ENCODE results near the gene GNAI3.

The GNAI3 gene

DNA sequence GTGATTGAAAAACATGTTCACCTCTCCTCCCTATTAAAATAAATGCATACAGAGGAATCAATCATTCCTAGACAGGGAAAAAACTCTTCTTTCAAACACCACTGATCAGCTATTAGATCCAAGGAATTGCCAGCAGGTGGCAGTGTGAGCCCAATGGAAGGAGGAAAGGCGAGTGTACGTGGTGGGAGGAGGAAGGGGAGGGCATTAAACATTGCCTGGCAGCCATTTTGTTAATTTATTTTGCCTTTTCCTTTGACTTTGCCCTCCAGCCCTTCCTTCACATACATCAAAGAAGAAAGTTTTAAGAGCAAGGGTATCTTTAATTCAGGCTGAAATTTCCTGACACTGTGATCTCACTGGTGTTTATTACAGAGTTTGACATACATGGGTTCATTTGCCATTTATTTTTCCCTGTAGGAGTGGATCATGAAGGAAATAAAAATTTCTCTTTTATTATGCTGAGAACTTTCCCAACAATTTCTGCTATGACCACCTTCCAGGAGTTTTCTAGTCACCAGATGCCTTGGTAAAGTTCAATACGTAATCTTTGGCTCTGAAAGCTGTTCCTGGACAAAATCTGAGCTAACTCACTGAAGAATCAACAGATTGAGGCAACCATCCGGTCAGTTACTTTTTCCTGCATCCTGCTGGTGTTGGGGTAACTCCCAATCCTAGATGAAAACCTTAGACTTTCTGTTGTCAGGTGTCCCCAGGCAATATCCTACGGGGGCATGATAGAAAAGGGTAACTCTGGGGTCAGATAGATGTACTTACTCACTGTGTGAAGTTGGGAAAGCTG is 1.9 kb upstream of the GNAI3 start:
- DNase-seq = peak; percentile 9

DNA sequence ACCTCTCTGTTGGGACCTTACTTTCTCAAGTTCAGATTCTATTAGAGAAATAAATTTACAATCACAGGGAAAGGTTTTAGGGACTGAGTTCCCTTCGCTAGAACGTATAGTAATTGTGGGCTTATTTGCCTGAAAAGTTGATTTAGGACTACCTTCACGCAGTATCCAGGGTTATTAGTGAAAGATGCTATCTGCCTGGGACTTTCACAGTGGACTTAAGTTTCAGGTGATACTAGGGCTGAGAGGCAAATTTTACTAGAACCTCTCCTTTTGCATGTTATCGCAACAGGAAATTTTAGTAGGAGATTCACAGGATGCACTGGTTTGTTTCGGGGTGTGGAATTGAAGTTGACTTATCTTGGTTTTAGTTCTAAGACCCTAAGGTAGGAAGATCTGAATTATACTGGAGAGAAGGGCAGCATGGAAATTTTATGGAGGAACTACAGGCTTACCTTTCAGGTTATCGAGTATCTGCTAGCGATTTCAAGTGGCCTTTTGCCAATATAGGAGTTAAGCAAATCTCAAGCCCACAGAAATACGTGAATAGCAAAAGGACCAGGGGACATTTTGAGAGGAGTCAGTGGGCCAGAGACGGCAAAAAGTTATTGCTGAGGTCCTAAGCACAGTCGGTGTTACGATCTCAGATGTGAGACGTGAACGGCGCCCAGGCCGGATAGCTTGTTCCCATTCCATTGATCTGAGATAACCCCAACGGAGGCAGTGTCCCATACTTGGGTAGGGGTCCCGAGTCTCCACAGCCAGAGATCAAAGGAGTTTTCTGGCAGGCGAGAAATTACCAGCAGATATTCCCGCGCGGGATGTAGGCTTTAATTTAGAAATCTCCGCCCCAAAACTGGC is 723 bp upstream of the GNAI3 start:
- DNase-seq = no peak

DNA sequence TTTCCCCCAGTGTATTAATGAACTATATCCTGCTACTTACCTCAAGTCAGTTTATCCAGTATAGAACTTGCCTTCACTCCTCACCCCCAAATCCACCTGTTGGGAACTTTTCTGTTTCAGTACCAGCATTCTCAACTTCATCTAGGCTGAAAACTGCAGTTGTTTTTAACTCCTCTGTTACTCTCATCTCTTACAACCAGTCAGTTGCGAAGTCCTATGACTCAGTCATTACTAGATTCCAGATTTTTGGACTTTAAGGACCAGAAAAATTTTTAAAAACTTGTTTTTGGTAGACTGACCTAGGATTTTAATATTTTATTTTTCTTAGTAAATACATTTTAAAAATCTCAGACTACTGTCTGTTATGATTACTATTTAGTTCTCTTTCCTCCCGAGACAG is 8.1 kb downstream of the GNAI3 start:
- no peak for DNase-seq

DNA sequence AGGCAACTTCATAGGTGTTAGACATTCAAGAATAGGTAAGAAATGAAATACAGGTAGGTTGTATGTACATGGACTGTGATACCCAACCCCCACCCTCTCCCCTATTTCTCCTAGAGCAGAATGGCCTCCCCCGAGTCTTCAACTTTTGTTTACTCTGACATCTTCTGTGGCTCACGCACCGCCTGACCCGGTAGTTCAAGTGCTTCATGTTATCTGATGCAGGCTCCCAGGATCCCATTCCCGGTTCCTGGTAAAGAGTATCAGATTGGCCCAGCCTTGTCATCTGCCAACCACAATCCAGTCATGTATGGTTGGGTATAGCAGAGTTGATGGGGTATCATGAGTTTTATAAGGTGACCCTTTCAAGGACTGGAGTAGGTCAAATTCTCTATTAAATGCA is 9.1 kb downstream of the GNAI3 start:
- DNase-seq = no peak

DNA sequence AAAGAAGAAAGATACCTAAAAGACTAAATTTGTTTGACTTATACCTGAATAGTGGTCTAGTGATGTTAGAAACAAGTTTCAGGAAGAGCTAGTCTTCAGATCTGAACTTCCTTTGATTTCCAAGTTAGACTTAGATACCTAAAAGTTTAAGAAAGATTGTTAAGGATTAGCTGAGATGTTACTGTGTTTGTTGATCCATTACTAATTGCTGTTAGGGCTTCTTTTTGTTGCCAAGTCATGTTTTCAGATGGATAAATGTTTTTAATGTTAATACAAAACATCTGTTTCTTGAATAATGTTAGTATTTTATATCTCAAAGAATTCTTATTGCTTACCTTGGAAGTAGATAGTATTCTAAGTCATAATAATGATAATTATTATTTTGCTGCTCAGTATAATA is 11.6 kb downstream of the GNAI3 start:
- no peak for DNase-seq

DNA sequence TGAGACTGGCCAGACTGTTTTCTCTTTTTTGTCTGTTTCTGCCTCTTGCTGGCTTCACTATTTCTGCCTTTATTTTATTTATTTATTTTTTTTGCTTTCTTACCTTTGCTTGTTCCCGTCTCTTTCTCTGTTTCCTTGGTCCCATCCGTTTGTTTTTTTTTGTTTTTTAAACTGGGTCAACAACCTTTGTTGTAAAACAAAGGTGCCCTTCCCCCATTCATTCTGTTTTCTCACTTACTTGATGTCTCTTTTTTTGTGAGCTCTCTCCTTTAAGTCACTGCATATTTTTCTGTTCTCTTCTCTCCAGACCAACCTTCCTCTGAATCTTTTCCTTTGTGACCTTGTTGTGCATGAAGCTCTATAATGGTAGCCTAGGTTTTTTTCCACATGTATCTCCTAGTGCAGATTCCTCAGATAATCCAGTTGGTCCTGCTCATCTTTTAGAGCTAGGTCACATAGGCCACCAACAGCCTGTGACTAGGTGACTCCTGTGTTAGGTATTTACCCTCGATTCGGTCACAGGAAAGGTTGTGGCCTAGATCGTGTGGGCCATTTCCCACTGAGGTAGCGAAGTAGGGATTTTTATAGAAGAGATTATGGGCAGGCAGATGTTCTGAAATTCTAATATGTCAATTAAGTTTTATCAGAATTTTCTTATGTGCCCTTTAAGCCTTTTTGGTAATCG is 15.9 kb downstream of the GNAI3 start:
- DNase-seq = no peak

DNA sequence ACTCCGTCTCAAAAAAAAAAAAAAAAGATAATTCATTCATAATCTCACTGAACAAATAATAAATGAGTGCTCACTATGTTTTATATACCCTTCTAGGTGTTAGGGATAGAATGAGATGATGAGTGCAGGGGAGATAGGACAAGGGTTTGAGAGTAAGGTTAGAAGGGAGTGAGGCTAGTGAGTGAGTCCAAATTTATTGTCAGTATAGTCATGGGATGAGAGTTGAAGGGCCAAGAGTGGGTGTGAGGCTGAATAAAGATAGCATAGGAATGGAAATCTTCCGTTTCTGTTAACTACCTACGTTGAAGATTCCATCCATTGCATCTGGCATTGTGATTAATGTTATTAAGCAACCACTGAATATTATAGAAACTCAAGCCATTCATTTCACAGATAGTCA is 16.8 kb downstream of the GNAI3 start:
- no peak for DNase-seq

DNA sequence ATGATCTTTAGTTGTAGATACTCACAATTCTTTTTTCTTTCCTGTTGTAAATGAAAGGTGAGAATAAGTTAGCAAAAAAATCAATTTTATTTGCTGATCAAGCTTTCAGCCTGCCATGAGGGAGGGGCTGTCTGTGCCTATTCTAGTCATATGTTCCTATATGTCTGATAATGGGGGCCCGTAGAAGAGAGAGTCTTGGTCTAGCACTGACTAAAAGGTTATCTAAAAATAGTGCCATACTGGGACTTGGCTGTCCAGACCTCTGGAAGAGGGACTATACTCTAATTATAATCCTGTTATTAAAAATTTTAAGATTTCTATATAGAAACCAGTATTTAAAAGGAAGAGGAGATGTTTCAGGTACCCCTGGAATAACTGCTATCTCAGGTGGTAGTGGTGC is 18.6 kb downstream of the GNAI3 start:
- DNase-seq = no peak

DNA sequence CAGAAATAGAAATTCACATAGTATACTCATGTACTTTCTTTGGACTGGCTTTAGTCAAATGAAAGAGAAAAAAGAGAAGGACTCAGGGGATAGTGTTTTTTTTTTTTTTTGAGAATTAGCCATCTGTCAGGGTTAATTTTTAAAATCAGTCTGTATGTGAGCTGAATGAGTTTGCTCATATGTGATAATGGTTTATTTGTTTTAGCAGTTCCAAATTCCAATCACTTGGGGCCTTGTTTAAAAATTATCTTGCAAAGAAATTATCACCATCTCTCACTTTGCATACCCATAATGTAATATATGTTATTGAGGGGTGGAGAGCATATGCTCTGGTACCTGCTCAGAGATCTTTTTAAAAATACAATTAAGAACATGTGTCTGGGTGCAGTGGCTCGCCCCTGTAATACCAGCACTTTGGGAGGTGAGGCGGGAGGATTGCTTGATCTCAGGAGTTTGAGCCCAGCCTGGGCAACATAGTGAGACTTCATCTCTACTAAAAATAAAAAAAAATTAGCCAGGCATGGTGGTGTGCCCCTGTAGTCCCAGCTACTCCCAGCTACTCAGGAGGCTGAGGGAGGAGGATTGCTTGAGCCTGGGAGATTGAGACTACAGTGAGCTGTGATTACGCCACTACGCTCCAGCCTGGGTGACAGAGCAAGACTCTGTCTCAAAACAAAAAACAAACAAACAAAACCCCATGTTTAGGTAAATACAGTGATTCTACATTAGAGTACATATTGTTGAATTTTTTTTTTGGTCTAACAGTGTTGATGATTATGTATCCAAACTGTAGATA is 19.7 kb downstream of the GNAI3 start:
- no peak for DNase-seq

DNA sequence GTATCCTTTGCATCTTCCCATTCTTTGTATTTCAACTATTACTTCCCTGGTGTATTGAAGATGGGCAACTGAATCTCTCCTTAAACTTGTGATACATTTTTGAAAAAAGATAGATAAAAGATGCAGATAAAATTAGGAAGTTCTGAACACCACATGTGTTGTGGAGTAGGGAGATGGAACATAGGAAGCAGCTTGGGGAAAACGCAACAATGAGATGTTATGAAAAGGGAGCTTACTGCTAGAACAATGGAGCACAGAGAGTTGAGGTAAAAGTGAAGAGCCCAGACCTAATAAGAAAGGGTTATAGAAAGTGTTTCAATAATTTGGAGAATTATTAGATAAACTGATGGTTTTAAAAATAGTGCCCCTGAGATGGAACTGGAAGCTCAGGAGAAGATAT is 20.9 kb downstream of the GNAI3 start:
- no peak for DNase-seq

DNA sequence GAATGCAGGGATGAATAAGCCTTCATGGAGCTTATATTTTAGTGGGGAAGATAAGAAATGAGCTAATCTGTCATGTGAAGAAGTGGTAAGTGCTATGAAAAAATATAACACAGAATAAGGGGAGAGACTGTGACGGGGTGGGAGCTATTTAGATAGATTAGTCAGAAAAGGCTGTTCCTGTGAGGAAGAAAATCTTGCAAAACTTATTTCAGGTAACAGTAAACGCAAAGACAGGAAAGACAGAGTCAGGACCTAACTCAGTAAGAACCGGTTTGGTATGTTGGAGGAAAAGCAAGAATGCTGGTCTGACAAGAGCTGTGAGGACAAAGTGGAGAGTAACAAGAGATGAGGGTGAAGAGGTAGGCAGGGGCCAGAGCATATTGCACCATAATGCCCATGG is 22.0 kb downstream of the GNAI3 start:
- DNase-seq = no peak

DNA sequence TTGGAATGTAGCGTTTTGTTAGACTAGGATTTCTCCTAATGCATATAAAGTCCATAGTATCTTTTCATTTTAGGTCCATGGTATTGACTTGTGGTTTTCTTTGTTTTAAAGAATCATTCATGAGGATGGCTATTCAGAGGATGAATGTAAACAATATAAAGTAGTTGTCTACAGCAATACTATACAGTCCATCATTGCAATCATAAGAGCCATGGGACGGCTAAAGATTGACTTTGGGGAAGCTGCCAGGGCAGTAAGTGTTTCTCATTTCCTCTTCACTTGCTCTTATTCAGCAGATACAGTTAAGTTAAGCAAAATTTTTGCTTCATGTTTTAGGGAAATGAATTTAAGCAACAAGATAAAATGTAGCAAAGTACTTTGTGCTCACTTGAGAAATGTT is 25.4 kb downstream of the GNAI3 start:
- DNase-seq = no peak

DNA sequence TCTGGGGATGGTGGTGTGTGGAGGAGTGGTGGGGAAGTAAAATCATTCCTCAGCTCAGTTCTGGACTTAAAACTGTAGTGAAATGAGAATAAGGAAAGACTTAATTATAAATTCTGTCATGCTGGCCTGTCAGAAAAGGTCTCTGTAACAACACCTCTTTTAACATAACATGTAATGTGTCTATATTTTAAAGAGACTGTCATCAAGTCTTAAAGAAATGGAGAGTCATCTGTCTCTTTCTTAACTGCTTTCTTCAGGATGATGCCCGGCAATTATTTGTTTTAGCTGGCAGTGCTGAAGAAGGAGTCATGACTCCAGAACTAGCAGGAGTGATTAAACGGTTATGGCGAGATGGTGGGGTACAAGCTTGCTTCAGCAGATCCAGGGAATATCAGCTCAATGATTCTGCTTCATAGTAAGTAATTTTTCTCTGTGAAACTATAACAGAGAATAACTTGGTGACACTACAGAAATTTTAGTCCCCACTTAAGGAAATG is 30.6 kb downstream of the GNAI3 start:
- no peak for DNase-seq

DNA sequence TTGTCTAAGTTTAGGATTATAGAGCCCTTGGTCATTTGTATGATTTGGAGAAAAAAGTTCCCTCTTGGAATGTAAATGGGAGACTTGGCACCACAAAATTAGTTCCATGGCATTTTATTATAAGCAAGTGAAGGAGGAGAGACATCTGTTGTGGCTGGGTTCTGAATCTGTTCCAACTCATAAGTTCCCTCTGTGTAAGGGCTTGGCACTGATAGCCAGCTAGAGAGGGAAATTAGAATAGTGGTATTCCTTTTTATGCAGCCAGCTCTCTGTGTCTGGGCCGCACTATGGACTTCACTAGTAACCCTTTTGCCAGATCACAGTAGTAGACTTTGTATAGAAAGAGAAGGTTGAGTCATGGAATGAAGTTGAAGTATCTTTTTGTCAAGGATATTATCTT is 31.1 kb downstream of the GNAI3 start:
- DNase-seq = no peak

DNA sequence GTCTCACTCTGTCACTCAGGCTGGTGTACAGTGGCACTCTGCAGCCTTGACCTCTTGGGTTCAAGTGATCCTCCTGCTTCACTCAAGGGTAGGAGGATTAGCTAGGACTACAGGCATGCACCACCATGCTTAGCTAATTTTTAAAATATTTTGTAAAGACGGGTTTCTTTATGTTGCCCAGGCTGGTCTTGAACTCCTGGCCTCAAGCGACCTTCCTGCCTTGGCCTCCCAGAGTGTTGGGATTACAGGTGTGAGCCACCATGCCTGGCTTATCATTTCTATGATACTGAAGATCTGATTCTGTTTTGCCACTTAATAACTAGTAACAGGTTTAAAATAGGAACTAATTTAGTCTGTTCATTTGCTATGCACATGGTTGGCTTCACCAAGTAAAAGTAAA is 33.6 kb downstream of the GNAI3 start:
- DNase-seq = no peak

DNA sequence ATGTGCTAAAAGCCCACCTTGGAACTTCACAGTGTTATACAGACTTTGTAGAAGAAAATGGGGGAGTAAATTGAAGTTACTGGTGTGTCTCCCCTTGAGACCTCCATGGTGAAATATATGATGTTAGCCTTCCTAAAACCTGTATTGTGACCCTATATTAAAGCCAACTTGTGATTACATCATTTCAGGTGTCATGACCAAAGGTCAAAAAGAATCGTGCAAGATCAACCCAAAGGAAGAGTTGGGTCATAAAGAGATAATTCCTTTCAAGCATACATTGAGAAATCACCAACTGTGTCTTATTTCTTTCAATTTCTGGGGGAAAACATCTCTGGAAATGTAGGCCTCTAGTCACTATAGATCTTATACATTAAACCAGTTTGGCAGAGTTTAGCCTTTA is 36.4 kb downstream of the GNAI3 start:
- DNase-seq = no peak

DNA sequence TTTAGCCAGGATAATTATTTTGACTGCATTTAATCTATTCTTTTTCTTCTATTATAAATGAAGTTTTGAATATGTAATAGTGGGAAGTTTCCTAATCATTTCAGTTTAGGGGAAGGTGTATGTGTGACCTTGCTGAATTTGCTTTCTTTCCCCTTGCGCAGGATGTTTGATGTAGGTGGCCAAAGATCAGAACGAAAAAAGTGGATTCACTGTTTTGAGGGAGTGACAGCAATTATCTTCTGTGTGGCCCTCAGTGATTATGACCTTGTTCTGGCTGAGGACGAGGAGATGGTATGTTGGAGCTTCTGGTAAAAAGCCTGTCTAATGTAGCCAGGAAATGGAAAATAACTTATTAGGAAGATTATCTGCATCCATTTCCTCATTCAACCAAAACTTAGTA is 37.6 kb downstream of the GNAI3 start:
- no peak for DNase-seq

DNA sequence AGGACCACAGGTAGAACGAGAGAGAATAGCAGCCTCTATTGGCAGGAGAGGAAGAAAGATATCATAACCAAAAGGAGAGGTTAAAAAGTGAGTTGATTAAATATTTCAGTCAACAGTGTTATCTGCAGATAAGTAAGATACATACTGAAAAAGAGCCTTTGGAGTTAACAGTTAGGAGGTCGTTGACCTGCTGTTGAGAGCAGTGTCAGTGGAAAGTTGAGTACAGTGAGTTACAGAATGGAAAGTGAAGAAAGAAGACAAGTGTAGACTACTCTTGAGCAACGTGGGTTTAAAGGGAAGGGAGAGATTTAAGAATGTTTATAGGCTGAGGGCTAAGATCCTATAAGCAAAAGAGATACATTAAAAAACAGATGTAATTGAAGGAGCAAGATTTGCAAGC is 40.8 kb downstream of the GNAI3 start:
- no peak for DNase-seq

DNA sequence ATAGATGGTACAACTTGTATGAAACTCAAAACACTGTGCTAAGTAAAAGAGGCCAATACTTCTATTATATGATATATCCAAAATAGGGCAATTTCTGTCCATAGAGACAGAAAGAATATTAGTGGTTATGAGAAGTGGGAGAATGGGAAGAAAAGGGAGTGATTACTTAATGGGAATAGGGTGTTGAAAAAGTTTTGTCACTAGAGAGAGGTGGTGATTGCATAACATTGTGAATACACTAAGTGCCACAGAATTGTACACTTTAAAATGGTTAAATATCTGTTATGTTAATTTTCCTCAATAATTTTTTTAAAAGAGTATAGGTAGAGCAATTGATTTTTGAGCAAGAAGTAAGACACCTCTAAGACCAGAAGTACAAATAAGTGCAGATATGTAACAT is 41.3 kb downstream of the GNAI3 start:
- DNase-seq = no peak

DNA sequence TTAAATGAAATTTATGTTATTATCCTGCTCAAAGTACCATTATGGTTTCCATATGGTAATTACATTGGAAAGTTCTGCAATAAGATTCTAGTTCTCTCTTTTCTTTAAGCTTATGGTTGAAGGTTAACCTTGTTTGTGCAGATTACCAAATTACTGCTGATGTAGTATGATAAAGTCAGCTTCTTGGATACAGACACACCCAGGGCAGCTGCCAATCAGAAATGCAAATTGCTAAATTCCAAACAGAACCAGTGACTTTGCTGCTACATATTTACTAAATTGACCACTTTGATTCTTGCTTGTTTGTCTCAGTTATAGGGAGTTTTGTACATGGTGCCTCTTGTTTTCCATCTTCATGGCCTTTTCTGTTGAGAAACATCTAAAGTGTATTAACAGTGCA is 44.5 kb downstream of the GNAI3 start:
- DNase-seq = no peak

DNA sequence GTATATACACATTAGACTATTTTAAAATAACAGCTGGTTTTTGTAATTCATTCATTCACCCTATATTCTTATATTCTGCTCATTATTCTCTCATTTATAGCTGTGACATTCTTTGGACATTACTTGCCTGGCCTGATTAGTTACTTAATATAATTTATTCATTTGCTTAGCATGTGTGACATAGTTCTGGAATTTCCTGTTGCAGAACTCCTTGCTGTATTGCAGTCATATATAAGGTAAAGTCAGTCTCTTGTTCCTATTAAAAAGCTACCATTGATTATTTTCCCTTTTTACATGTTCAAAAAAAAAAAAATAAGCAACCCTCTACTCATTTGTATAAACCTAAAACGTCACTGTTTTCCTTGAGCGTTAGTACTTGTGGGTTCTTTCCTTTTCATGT is 47.1 kb downstream of the GNAI3 start:
- DNase-seq = no peak

DNA sequence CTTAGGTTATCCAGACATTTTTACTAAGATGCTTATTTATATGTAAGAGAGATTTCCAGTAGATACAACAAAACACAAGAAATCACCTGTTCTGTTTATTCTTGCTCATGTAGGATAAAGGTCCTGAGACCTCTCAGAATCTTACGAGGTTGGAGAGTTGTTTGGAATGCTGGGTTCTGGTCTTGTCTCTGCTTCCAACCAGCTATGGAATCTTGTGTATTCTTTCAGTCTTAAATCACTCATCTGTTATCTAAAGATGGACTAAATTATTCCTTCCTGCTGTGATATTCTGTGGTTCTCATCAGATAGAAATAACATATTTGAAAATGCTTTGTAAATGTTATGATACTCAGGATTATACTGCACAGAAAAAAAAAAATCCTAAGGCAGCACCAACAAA is 49.7 kb downstream of the GNAI3 start:
- no peak for DNase-seq

DNA sequence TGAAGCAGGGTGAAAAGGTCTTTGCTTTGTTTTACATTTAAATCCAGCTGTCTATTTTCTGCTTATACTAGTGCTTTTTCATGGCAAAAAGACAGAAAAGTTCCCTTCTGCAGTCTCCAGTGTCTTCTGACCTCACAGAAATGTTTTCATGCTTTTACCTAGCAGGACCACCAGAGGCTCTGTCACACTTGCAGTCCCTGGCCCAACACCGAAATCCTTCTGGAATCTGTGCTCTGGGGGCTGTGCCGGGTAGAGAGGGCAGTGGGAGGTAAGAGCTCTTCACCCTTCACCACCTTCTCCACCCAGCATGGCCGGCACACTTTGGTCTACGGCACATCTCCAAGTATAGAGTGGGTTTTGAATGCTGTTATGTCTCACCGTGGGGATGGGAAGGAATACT is 50.2 kb downstream of the GNAI3 start:
- no peak for DNase-seq

All from GOT3 (cell line).